Measurements from ENCODE around the gene TFDP2. TPM values are rescaled to one million over a fixed set of nuclear protein-coding genes. Genes with fewer than 3 reads are reported as not detected.

The TFDP2 gene
- total RNA-seq, 1 experiment from 2014 or later, result 48.2 TPM

GRCh38 chr3:142168514-142168913 lies 19.2 kb upstream of the TFDP2 start:
- no peak overlapping the region for H3K27ac Mint-ChIP-seq
- TF ChIP-seq PREB (CRISPR knock-in tag; IDR thresholded peaks at IDR 0.05; ENCODE audit: borderline replicate concordance), result no peak
- H3K27me3 Mint-ChIP-seq (ENCODE audit: low read depth), result no peaks in the 10 kb centered on the region; the same call in 1 of the 2 replicates
- no peak for DNase-seq (ENCODE audit: low spot score)
- ChIA-PET POLR2A (no interaction called here), CTCF (no interaction called here)
- ATAC-seq, result peak; percentile 83
- H3K9me3 Mint-ChIP-seq, result no peaks in the 10 kb centered on the region
- peak overlapping the region; percentile 9; the same call in 1 of the 2 replicates for H3K4me3 Mint-ChIP-seq
- H3K36me3 Mint-ChIP-seq, result peaks cover 11% of the 10 kb centered on the region
- H3K4me1 Mint-ChIP-seq, result peaks cover 35% of the 10 kb centered on the region

- H3K27ac Mint-ChIP-seq, result no peak overlapping the region
- H3K27me3 Mint-ChIP-seq (ENCODE audit: low read depth), result no peaks in the 10 kb centered on the region; the same call in 1 of the 2 replicates
- H3K36me3 Mint-ChIP-seq, result peaks cover 12% of the 10 kb centered on the region
- ChIA-PET POLR2A (no interaction called here), CTCF (interaction anchor here (2.3 to 2.5 kb wide), 2 partner anchors 15 kb away, joined by 8 to 11 read pairs; no protein-coding TSS in a partner anchor)
- TF ChIP-seq ESRRA (CRISPR knock-in tag; IDR thresholded peaks at IDR 0.05; ENCODE audit: borderline replicate concordance) (no peak), TEAD4 (CRISPR knock-in tag; IDR thresholded peaks at IDR 0.05) (no peak), ZBTB21 (CRISPR knock-in tag; IDR thresholded peaks at IDR 0.05; ENCODE audit: borderline replicate concordance) (no peak), CREM (CRISPR knock-in tag; IDR thresholded peaks at IDR 0.05) (no peak), SMAD3 (CRISPR knock-in tag; IDR thresholded peaks at IDR 0.05; ENCODE audit: borderline replicate concordance) (no peak), ZNF138 (CRISPR knock-in tag; conservative IDR thresholded peaks at IDR 0.05) (no peak), ZSCAN18 (CRISPR knock-in tag; IDR thresholded peaks at IDR 0.05) (no peak), ATF3 (CRISPR knock-in tag; conservative IDR thresholded peaks at IDR 0.05) (no peak), NR2C2 (CRISPR knock-in tag; IDR thresholded peaks at IDR 0.05) (no peak), MXD4 (CRISPR knock-in tag; IDR thresholded peaks at IDR 0.05; ENCODE audit: borderline replicate concordance) (no peak), ZNF232 (CRISPR knock-in tag; IDR thresholded peaks at IDR 0.05) (no peak), E2F1 (CRISPR knock-in tag; IDR thresholded peaks at IDR 0.05) (no peak), ELF4 (CRISPR knock-in tag; IDR thresholded peaks at IDR 0.05; ENCODE audit: low read depth) (no peak), ZNF423 (CRISPR knock-in tag; IDR thresholded peaks at IDR 0.05) (no peak), ERG (CRISPR knock-in tag; IDR thresholded peaks at IDR 0.05) (no peak), AR (CRISPR knock-in tag; IDR thresholded peaks at IDR 0.05) (no peak), AFF4 (CRISPR knock-in tag; IDR thresholded peaks at IDR 0.05; ENCODE audit: borderline replicate concordance) (no peak), NFATC4 (CRISPR knock-in tag; IDR thresholded peaks at IDR 0.05) (no peak), ZNF671 (CRISPR knock-in tag; IDR thresholded peaks at IDR 0.05) (no peak)
- peaks cover 29% of the 10 kb centered on the region for H3K4me1 Mint-ChIP-seq
- DNase-seq (ENCODE audit: low spot score) (no peak), ATAC-seq (no peak)
- H3K4me3 Mint-ChIP-seq, result no peak overlapping the region
- H3K9me3 Mint-ChIP-seq, result no peaks in the 10 kb centered on the region
Measured at GRCh38 chr3:142165194-142165593, 15.8 kb upstream of the TFDP2 start.

All from WTC11 (cell line).